ENCODE results near the gene ABHD17A. TPM values are rescaled to one million over a fixed set of nuclear protein-coding genes. Genes with fewer than 3 reads are reported as not detected.

The ABHD17A gene
- total and polyA plus RNA-seq, 9 of the 15 experiments (the other 6 are each of a cell fraction or from before 2014, with no cell fraction given) = 0.04 to 135 (median 21.8) TPM; not detected in 1

GRCh38 chr19:1862424-1863327 lies 22.6 kb downstream of the ABHD17A start (continued):
- TF ChIP-seq CREB3L1 (IDR thresholded peaks at IDR 0.05; ENCODE audit: borderline replicate concordance, low read depth) (peak; percentile 51; the same call in 1 of the 2 replicates), CTBP1 (IDR thresholded peaks at IDR 0.05; ENCODE audit: borderline replicate concordance) (peak; percentile 91), GMEB1 (CRISPR knock-in tag; IDR thresholded peaks at IDR 0.05) (0 out of 2 replicates have a peak, but pooled peaks have one; percentile 42), ZNF184 (CRISPR knock-in tag; IDR thresholded peaks at IDR 0.05) (no peak), ARID1B (IDR thresholded peaks at IDR 0.05) (no peak), RBM15 (IDR thresholded peaks at IDR 0.05; ENCODE audit: insufficient read depth, low read length) (no peak), NFIX (CRISPR knock-in tag; IDR thresholded peaks at IDR 0.05; ENCODE audit: low read depth) (peak; percentile 34; the same call in 1 of the 2 replicates), RREB1 (CRISPR knock-in tag; IDR thresholded peaks at IDR 0.05) (no peak), RNF2 (IDR thresholded peaks at IDR 0.05) (no peak), ZNF436 (CRISPR knock-in tag; IDR thresholded peaks at IDR 0.05) (peak; percentile 62), LARP7 (IDR thresholded peaks at IDR 0.05) (no peak), ZNF551 (CRISPR knock-in tag; IDR thresholded peaks at IDR 0.05) (no peak), CHAMP1 (IDR thresholded peaks at IDR 0.05) (no peak), KDM5B (IDR thresholded peaks at IDR 0.05; ENCODE audit: insufficient replicate concordance, low read depth, low read length) (peak; percentile 12), GABPA (tag; conservative IDR thresholded peaks at IDR 0.05; ENCODE audit: low read depth) (no peak), STAT5B (CRISPR knock-in tag; IDR thresholded peaks at IDR 0.05) (no peak)

Data from K562 (cell line).